Smooth muscle cell (in vitro differentiated cells): ENCODE results near the gene DTD2. TPM values are rescaled to one million over a fixed set of nuclear protein-coding genes. Genes with fewer than 3 reads are reported as not detected.
A peak's percentile ranks its signal among the peaks of the same experiment; 100 is the strongest.

Experiments
- DNase-seq: peaks from one replicate; lab custom pipeline; 2025; ENCODE audit not compliant: unreplicated experiment; lab: John Stamatoyannopoulos, UW
- H2AFZ ChIP-seq: fragments of 200-600 bp; sonication (generic); 2 replicates; pipeline ENCODE4 v1.6.0; 2016; ENCODE audit warnings: antibody characterized with exemption, low read depth, mild to moderate bottlenecking
- H3F3A ChIP-seq: fragments of 200-600 bp; sonication (generic); 2 replicates; pipeline ENCODE4 v1.6.0; 2017; ENCODE audit warnings: antibody characterized with exemption, low read depth
- H3K27ac ChIP-seq: fragments of 200-600 bp; sonication (generic); 2 replicates; pipeline ENCODE4 v1.5.1; 2016; ENCODE audit warnings: low read depth, mild to moderate bottlenecking
- H3K27me3 ChIP-seq: fragments of 200-600 bp; sonication (generic); 2 replicates; pipeline ENCODE4 v1.6.1; 2016; ENCODE audit warnings: low read depth, mild to moderate bottlenecking
- H3K36me3 ChIP-seq: fragments of 200-600 bp; sonication (generic); 2 replicates; pipeline ENCODE4 v1.5.1; 2016; ENCODE audit warnings: low read depth
- H3K4me1 ChIP-seq: fragments of 200-600 bp; sonication (generic); 2 replicates; pipeline ENCODE4 v1.5.1; 2016; ENCODE audit warnings: low read depth
- H3K4me2 ChIP-seq: fragments of 200-600 bp; sonication (generic); 2 replicates; pipeline ENCODE4 v1.6.0; 2016; ENCODE audit warnings: mild to moderate bottlenecking
- H3K4me3 ChIP-seq: fragments of 200-600 bp; sonication (generic); 2 replicates; pipeline ENCODE4 v1.5.1; 2016; ENCODE audit warnings: mild to moderate bottlenecking
- H3K79me2 ChIP-seq: fragments of 200-600 bp; sonication (generic); 2 replicates; pipeline ENCODE4 v1.6.0; 2016; ENCODE audit warnings: low read depth, mild to moderate bottlenecking
- H3K9ac ChIP-seq: fragments of 200-600 bp; sonication (generic); 2 replicates; pipeline ENCODE4 v1.6.0; 2016; ENCODE audit warnings: low read depth
- H3K9me3 ChIP-seq: fragments of 200-600 bp; sonication (generic); replicated peaks from 2 replicates; pipeline ENCODE4 v1.5.1; 2016; ENCODE audit warnings: low read depth
- H4K20me1 ChIP-seq: fragments of 200-600 bp; sonication (generic); 2 replicates; pipeline ENCODE4 v1.6.0; 2016; ENCODE audit warnings: low read depth
- WGBS: methylation state at CpG from one replicate; pipeline ENCODE4 v1.1.7; 2016; ENCODE audit warnings: low lambda C conversion rate; 5-methylcytosine and 5-hydroxymethylcytosine counted together
- polyA plus RNA-seq: library from polyadenylated mRNA; unstranded; fragments of >200 nt; fragmentation: Nextera tagmentation; extraction: Ambion mirVana; gene quantifications from 2 replicates; pipeline ENCODE4 v1.2.1, GENCODE V29; 2016
- total RNA-seq: library from RNA; depleted of rRNA; stranded (reverse); fragments of >200 nt; gene quantifications from 2 replicates; pipeline ENCODE4 v1.2.3, GENCODE V29; 2014
- TF ChIP-seq, protein P1 (sequence below): fragments of 200-600 bp; sonication (generic); IDR thresholded peaks from 2 replicates; pipeline ENCODE4 v1.5.1; 2017; ENCODE audit warnings: borderline replicate concordance, mild to moderate bottlenecking, antibody characterized with exemption; ENCODE audit not compliant: insufficient read depth, poor library complexity, severe bottlenecking

DTD2 gene
- total and polyA plus RNA-seq, 2 experiments from 2014 or later = 8.6 to 30.4 TPM

DNA sequence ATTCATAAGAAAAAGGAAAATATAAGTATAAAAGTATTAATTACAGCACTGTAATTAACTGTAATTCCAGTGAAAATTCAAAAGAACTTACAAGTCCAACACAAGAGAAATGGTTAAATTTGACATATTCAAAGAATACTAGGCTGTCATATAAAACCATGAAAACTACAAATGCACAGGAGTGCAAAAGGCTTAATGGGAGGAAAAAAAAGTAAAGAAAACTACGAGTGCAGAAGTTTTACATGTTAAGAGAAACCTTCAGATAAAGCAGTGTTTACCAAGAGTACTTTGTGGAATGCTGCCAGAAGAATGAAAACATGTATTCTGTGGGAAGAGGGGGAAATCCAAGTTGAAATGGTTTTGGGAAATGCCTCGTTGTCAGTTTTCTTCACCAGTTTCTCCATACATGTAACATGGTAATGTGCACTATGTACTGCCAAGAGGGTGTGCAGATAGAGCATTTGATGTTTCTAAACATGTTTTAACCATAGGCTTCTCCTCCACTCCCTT lies 46.0 kb downstream of the DTD2 start:
- WGBS = 32% methylated on average over 2 of the region's 2 CpGs
- H3K9me3 ChIP-seq = no peaks in the 10 kb centered on the region
- peak overlapping the region; percentile 29 for H3K27ac ChIP-seq
- no peak overlapping the region for H3K9ac ChIP-seq
- H3K36me3 ChIP-seq = no peaks in the 10 kb centered on the region
- H3K4me1 ChIP-seq = peaks cover 11% of the 10 kb centered on the region
- H3K79me2 ChIP-seq = peaks cover 91% of the 10 kb centered on the region
- H3K4me3 ChIP-seq = peak overlapping the region; percentile 1
- no peaks in the 10 kb centered on the region for H3K27me3 ChIP-seq
- H3F3A ChIP-seq = peaks cover 4% of the 10 kb centered on the region
- peak overlapping the region; percentile 66 for H3K4me2 ChIP-seq
- H2AFZ ChIP-seq = no peak overlapping the region
- DNase-seq = no peak
- H4K20me1 ChIP-seq = peaks cover 66% of the 10 kb centered on the region
- TF ChIP-seq, protein P1, sequence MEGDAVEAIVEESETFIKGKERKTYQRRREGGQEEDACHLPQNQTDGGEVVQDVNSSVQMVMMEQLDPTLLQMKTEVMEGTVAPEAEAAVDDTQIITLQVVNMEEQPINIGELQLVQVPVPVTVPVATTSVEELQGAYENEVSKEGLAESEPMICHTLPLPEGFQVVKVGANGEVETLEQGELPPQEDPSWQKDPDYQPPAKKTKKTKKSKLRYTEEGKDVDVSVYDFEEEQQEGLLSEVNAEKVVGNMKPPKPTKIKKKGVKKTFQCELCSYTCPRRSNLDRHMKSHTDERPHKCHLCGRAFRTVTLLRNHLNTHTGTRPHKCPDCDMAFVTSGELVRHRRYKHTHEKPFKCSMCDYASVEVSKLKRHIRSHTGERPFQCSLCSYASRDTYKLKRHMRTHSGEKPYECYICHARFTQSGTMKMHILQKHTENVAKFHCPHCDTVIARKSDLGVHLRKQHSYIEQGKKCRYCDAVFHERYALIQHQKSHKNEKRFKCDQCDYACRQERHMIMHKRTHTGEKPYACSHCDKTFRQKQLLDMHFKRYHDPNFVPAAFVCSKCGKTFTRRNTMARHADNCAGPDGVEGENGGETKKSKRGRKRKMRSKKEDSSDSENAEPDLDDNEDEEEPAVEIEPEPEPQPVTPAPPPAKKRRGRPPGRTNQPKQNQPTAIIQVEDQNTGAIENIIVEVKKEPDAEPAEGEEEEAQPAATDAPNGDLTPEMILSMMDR = no peak

DNA sequence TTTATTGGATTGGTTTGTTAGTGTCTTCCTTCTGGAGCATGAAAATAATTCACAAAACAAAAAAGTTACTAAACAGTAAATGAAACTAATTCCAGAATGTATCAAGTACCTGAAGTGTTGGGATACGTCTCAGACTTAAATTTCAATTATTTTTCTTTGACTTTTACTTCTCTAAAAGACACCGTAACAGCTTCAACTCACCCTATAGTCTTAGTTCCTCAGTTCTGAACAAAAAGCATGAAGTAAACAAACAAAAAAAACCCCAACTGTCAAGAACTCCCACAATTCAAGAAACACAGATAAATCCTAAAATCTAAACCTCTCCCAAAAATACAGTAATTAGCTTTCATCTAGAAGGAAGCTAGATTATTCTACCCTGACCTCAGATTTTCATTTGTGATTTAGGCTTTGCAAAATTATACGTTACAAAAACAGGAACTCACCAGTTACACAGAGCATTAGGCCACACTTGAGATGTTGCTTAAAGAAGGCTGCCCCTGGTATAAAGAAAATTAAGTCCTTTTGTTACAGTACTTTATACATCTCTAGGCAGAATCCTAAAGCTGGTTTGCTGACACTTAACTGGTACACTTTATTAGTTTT lies 47.2 kb downstream of the DTD2 start:
- Histone ChIP-seq H3K4me1 (peaks cover 11% of the 10 kb centered on the region), H3K79me2 (peaks cover 91% of the 10 kb centered on the region), H3K4me3 (no peak overlapping the region), H3K36me3 (no peaks in the 10 kb centered on the region), H3K9ac (no peak overlapping the region), H2AFZ (no peak overlapping the region), H3K9me3 (no peaks in the 10 kb centered on the region), H3K4me2 (no peak overlapping the region), H4K20me1 (peaks cover 67% of the 10 kb centered on the region), H3F3A (peaks cover 4% of the 10 kb centered on the region), H3K27ac (no peak overlapping the region), H3K27me3 (no peaks in the 10 kb centered on the region)
- DNase-seq = no peak
- 89% methylated on average over 3 of the region's 3 CpGs for WGBS
- TF ChIP-seq, protein P1 = no peak

DNA sequence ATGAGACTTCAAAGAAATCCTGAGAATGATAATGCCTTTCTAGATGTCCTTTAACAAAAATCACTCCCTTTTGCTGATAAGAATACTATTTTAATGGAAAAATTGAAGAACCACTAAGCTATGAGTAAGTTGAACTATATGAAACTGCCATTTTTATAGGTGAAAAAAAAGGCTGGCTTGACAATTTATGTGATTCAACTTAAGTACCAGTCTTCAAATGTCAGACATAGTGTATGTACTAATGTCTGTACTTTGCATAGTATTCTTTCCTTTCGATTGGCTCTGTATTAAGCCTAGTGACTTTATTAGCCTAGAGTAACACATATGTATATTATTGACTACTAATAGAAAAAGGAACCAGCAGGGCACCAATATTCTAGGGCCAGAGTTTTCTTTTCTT lies 48.9 kb downstream of the DTD2 start:
- H3K79me2 ChIP-seq = peaks cover 87% of the 10 kb centered on the region

More for the DNA sequence above, 48.9 kb downstream of the DTD2 start:
- TF ChIP-seq, protein P1 = no peak
- WGBS = 100% methylated on average over 1 of the region's 1 CpG
- no peaks in the 10 kb centered on the region for H3K36me3 ChIP-seq
- H3K9me3 ChIP-seq = no peaks in the 10 kb centered on the region
- no peak overlapping the region for H3K4me2 ChIP-seq
- no peak overlapping the region for H3K4me3 ChIP-seq
- H3F3A ChIP-seq = peaks cover under 1% of the 10 kb centered on the region
- no peaks in the 10 kb centered on the region for H3K27me3 ChIP-seq
- DNase-seq = no peak
- H3K9ac ChIP-seq = no peak overlapping the region
- peaks cover 11% of the 10 kb centered on the region for H3K4me1 ChIP-seq
- no peak overlapping the region for H2AFZ ChIP-seq
- H4K20me1 ChIP-seq = peaks cover 68% of the 10 kb centered on the region
- no peak overlapping the region for H3K27ac ChIP-seq
